ENCODE results near the gene REPIN1.

DNA sequence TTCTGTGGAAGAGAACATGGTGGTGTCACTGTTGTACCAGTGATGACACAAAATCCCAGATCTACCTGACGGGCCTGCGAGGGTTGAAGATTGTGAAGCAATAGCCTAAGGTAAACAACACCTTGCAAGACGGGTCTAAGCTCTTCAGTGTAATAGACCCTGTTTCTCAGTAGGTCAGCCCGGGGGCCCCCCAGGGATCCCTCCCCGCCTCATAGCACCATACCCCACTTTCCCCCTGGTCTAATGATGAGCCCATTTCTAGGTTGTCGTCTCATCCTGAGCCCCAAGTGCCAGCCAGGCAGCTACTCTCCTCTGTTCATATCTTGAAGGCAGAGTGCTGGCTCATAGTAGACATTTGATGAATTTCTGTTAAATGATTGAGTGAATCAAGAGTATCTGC lies 42.7 kb upstream of the REPIN1 start:
- TF ChIP-seq EZH2 (IDR thresholded peaks at IDR 0.05; ENCODE audit: low read depth) = no peak
- TF ChIP-seq, protein P1, sequence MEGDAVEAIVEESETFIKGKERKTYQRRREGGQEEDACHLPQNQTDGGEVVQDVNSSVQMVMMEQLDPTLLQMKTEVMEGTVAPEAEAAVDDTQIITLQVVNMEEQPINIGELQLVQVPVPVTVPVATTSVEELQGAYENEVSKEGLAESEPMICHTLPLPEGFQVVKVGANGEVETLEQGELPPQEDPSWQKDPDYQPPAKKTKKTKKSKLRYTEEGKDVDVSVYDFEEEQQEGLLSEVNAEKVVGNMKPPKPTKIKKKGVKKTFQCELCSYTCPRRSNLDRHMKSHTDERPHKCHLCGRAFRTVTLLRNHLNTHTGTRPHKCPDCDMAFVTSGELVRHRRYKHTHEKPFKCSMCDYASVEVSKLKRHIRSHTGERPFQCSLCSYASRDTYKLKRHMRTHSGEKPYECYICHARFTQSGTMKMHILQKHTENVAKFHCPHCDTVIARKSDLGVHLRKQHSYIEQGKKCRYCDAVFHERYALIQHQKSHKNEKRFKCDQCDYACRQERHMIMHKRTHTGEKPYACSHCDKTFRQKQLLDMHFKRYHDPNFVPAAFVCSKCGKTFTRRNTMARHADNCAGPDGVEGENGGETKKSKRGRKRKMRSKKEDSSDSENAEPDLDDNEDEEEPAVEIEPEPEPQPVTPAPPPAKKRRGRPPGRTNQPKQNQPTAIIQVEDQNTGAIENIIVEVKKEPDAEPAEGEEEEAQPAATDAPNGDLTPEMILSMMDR (conservative IDR thresholded peaks at IDR 0.05) = no peak

Measured in PC-9 (cell line).